H1 (cell line): ENCODE results near the gene METRNL. TPM values are rescaled to one million over a fixed set of nuclear protein-coding genes. Genes with fewer than 3 reads are reported as not detected.

Experiments
- CTCF ChIA-PET: fragments of 300-600 bp; sonication (Branson Sonifier 250); formaldehyde crosslinking; loops from one replicate; lab custom pipeline; 2021; ENCODE audit not compliant: partially characterized antibody; lab: Charles Lee
- POLR2A ChIA-PET: fragments of 300-600 bp; sonication (Branson Sonifier 250); formaldehyde crosslinking; loops from one replicate; lab custom pipeline; 2021; ENCODE audit warnings: inconsistent platforms; ENCODE audit not compliant: partially characterized antibody; lab: Charles Lee
- DNase-seq, 2 experiments: peaks; one replicate each; pipeline versions ENCODE4 v3.0.0 to v3.0.0-alpha.2; 2010 to 2022; ENCODE audit warnings: low spot score in 2 of 2, low read depth in 1 of 2, mixed read lengths in 1 of 2
- FAIRE-seq: peaks from 2 replicates; lab custom pipeline; 2011; peaks lifted over from hg19 to GRCh38; lab: Jason Lieb, UNC
- H2AFZ ChIP-seq: 2 replicates; pipeline ENCODE4 v1.8.1; 2012; ENCODE audit warnings: low read length, inconsistent platforms
- H2AK5ac ChIP-seq: 2 replicates; pipeline ENCODE4 v1.6.1; 2013; ENCODE audit warnings: low read depth, low read length
- H2BK120ac ChIP-seq: replicated peaks from 2 replicates; pipeline ENCODE3; 2013; ENCODE audit warnings: low read depth, low read length, inconsistent platforms
- H2BK12ac ChIP-seq: 2 replicates; pipeline ENCODE4 v1.6.1; 2013; ENCODE audit warnings: low read depth, low read length
- H2BK15ac ChIP-seq: 2 replicates; pipeline ENCODE4 v1.6.1; 2013; ENCODE audit warnings: low read length
- H2BK20ac ChIP-seq: 2 replicates; pipeline ENCODE4 v1.6.1; 2013; ENCODE audit warnings: low read length
- H2BK5ac ChIP-seq: 2 replicates; pipeline ENCODE4 v1.6.1; 2013; ENCODE audit warnings: low read depth, low read length
- H3K14ac ChIP-seq: 2 replicates; pipeline ENCODE4 v1.6.1; 2013; ENCODE audit warnings: inconsistent platforms; ENCODE audit not compliant: insufficient read length
- H3K18ac ChIP-seq: 2 replicates; pipeline ENCODE4 v1.6.1; 2013; ENCODE audit warnings: low read length; ENCODE audit errors: extremely low read depth
- H3K23ac ChIP-seq: 2 replicates; pipeline ENCODE4 v1.6.1; 2013; ENCODE audit warnings: inconsistent platforms; ENCODE audit not compliant: insufficient read length
- H3K23me2 ChIP-seq: 2 replicates; pipeline ENCODE4 v1.6.1; 2013; ENCODE audit warnings: low read depth, low read length
- H3K27ac ChIP-seq: 2 replicates; pipeline ENCODE4 v1.6.1; 2011; ENCODE audit warnings: low read depth, low read length, inconsistent platforms
- H3K27me3 ChIP-seq, 4 experiments: replicated peaks in 1 of 4; 1 replicate in 1 of 4; 2 replicates in 3 of 4; pipeline versions ENCODE4 v1.6.1 to v1.8.1; 2011 to 2013; ENCODE audit warnings: low read length in 3 of 4, mild to moderate bottlenecking in 3 of 4, inconsistent platforms in 2 of 4, mixed read lengths in 2 of 4, moderate library complexity in 1 of 4; ENCODE audit not compliant: control insufficient read depth in 3 of 4, insufficient read depth in 3 of 4; ENCODE audit errors: extremely low read depth in 1 of 4
- H3K36me3 ChIP-seq, 4 experiments: 2 replicates each; pipeline versions ENCODE4 v1.6.1 to v1.8.1; 2011 to 2013; ENCODE audit warnings: mild to moderate bottlenecking in 4 of 4, low read length in 3 of 4, moderate library complexity in 2 of 4, control low read depth in 1 of 4, inconsistent platforms in 1 of 4; ENCODE audit not compliant: insufficient read depth in 4 of 4, control insufficient read depth in 2 of 4
- H3K4ac ChIP-seq: replicated peaks from 2 replicates; pipeline ENCODE3; 2013; ENCODE audit warnings: low read length, low read depth, mixed read lengths, inconsistent platforms; ENCODE audit not compliant: insufficient read length
- H3K4me1 ChIP-seq, 4 experiments: replicated peaks in 1 of 4; 1 replicate in 1 of 4; 2 replicates in 3 of 4; pipeline versions ENCODE4 v1.6.1 to v1.8.1; 2011 to 2013; ENCODE audit warnings: low read length in 3 of 4, inconsistent platforms in 2 of 4, mixed read lengths in 1 of 4; ENCODE audit not compliant: insufficient read depth in 4 of 4, control insufficient read depth in 3 of 4
- H3K4me2 ChIP-seq, 2 experiments: 2 replicates each; pipeline versions ENCODE4 v1.6.1 to v1.8.1; 2011 to 2013; ENCODE audit warnings: low read depth in 2 of 2, low read length in 2 of 2, control low read depth in 1 of 2, inconsistent platforms in 1 of 2, mild to moderate bottlenecking in 1 of 2; ENCODE audit not compliant: insufficient read depth in 1 of 2
- H3K4me3 ChIP-seq, 4 experiments: fragments of 200-600, 300-600 bp in 1 of 4; sonication (generic), shearing (Covaris generic), sonication (Bioruptor Twin) in 1 of 4; 2 replicates each; pipeline versions ENCODE4 v1.5.1 to v1.8.1; 2011 to 2016; ENCODE audit warnings: low read length in 4 of 4, low read depth in 3 of 4, control low read depth in 2 of 4, inconsistent platforms in 2 of 4, mild to moderate bottlenecking in 2 of 4, mixed read lengths in 1 of 4, moderate library complexity in 1 of 4; ENCODE audit not compliant: insufficient read depth in 2 of 4; ENCODE audit errors: extremely low read depth in 1 of 4
- H3K56ac ChIP-seq: replicated peaks from 2 replicates; pipeline ENCODE3; 2013; ENCODE audit warnings: low read depth, mild to moderate bottlenecking, mixed read lengths, low read length, inconsistent platforms; ENCODE audit not compliant: insufficient read length
- H3K79me1 ChIP-seq: 2 replicates; pipeline ENCODE4 v1.6.1; 2013; ENCODE audit warnings: low read depth, low read length, control low read depth
- H3K79me2 ChIP-seq, 2 experiments: 2 replicates each; pipeline versions ENCODE4 v1.6.1 to v1.8.1; 2012 to 2013; ENCODE audit warnings: low read length in 2 of 2, mild to moderate bottlenecking in 2 of 2, inconsistent platforms in 1 of 2; ENCODE audit not compliant: insufficient read depth in 2 of 2, control insufficient read depth in 1 of 2
- H3K9ac ChIP-seq, 4 experiments: replicated peaks in 1 of 4; 1 replicate in 1 of 4; 2 replicates in 3 of 4; pipeline versions ENCODE4 v1.6.1 to v1.8.1; 2011 to 2013; ENCODE audit warnings: low read depth in 3 of 4, low read length in 3 of 4, control low read depth in 2 of 4, mild to moderate bottlenecking in 2 of 4, moderate library complexity in 2 of 4, inconsistent platforms in 1 of 4; ENCODE audit errors: extremely low read depth in 1 of 4
- H3K9me3 ChIP-seq, 2 experiments: 2 replicates each; pipeline versions ENCODE4 v1.6.1 to v1.8.1; 2012 to 2013; ENCODE audit warnings: mild to moderate bottlenecking in 2 of 2, moderate library complexity in 2 of 2, control low read depth in 1 of 2, inconsistent platforms in 1 of 2, low read depth in 1 of 2, low read length in 1 of 2, mixed read lengths in 1 of 2; ENCODE audit not compliant: insufficient read depth in 2 of 2
- H4K20me1 ChIP-seq, 2 experiments: replicated peaks in 1 of 2; 2 replicates each; pipeline versions ENCODE3 to v1.8.1; 2011 to 2013; ENCODE audit warnings: inconsistent platforms in 2 of 2, low read length in 2 of 2, mild to moderate bottlenecking in 1 of 2; ENCODE audit not compliant: insufficient read depth in 2 of 2, control insufficient read depth in 1 of 2
- H4K5ac ChIP-seq: 2 replicates; pipeline ENCODE4 v1.6.1; 2013; ENCODE audit warnings: low read length, low read depth, mixed read lengths, inconsistent platforms; ENCODE audit not compliant: insufficient read length
- H4K8ac ChIP-seq: 2 replicates; pipeline ENCODE4 v1.8.0; 2013; ENCODE audit warnings: mild to moderate bottlenecking, moderate library complexity, low read length, inconsistent platforms; ENCODE audit not compliant: insufficient read depth; ENCODE audit errors: extremely low read depth
- H4K91ac ChIP-seq: replicated peaks from 2 replicates; pipeline ENCODE3; 2013; ENCODE audit warnings: low read length, mixed read lengths, inconsistent platforms; ENCODE audit not compliant: insufficient read length
- EZH2 ChIP-seq: fragments of 200-600 bp; sonication (generic); IDR thresholded peaks from 2 replicates; pipeline ENCODE4 v1.7.1; 2012; ENCODE audit warnings: low read depth, mild to moderate bottlenecking, moderate library complexity, low read length, inconsistent platforms; ENCODE audit not compliant: severe bottlenecking
- HDAC2 ChIP-seq, 2 experiments: fragments of 300-600 bp in 1 of 2; sonication (generic) in 1 of 2; IDR thresholded peaks; 2 replicates each; pipeline ENCODE4 v1.6.1; 2011 to 2012; ENCODE audit warnings: low read depth in 2 of 2, low read length in 2 of 2, mild to moderate bottlenecking in 2 of 2, moderate library complexity in 2 of 2, borderline replicate concordance in 1 of 2, inconsistent platforms in 1 of 2
- HDAC6 ChIP-seq: IDR thresholded peaks from one replicate; pipeline ENCODE4 v1.7.1; 2012; ENCODE audit warnings: low read depth, mild to moderate bottlenecking, inconsistent platforms, low read length, moderate library complexity
- MAFK ChIP-seq: IDR thresholded peaks from 2 replicates; pipeline ENCODE4 v1.6.1; 2012; ENCODE audit warnings: low read depth, mild to moderate bottlenecking, improper control_type of control experiment, low read length
- NANOG ChIP-seq: IDR thresholded peaks from 2 replicates; pipeline ENCODE4 v1.6.1; 2011; ENCODE audit warnings: low read length, low read depth, mild to moderate bottlenecking, inconsistent platforms; ENCODE audit not compliant: insufficient read depth, poor library complexity, severe bottlenecking
- SP1 ChIP-seq: IDR thresholded peaks from 2 replicates; pipeline ENCODE4 v1.6.1; 2011; ENCODE audit warnings: low read depth, low read length
- WGBS, 2 experiments: shearing (Covaris generic) in 1 of 2; methylation state at CpG; one replicate each; pipeline versions ENCODE4 v1.1.6 to v1.1.7; 2013 to 2015; ENCODE audit warnings: low lambda C conversion rate in 2 of 2, mixed read lengths in 2 of 2, inconsistent platforms in 1 of 2, low coverage in 1 of 2, missing lambda C conversion rate in 1 of 2; ENCODE audit not compliant: insufficient replicate concordance in 2 of 2, insufficient coverage in 1 of 2, insufficient read length in 1 of 2; ENCODE audit errors: extremely low coverage in 1 of 2, missing lambda C conversion rate in 1 of 2; 5-methylcytosine and 5-hydroxymethylcytosine counted together
- polyA plus RNA-seq, 7 experiments: library from polyadenylated mRNA; depleted of rRNA in 3 of 7; stranded (reverse) in 5 of 7; unstranded in 2 of 7; fragments of >200 nt in 5 of 7; fragments of 200-250 nt in 2 of 7; gene quantifications; 1 replicate in 5 of 7; 2 replicates in 1 of 7; 4 replicates in 1 of 7; pipeline versions ENCODE4 v1.2.1 to v1.2.3, GENCODE V29; 2011 to 2013; ENCODE audit warnings: missing spikeins in 2 of 7, mixed read lengths in 2 of 7
- total RNA-seq: library from RNA; stranded (reverse); fragmentation: NEBNext Ultra II Directional; extraction: Animal tissue kit (Norgen Biotek cat#: 25700); gene quantifications from 2 replicates; pipeline ENCODE4 v1.2.1, GENCODE V29; 2021
- TF ChIP-seq, protein P1 (sequence below): IDR thresholded peaks from 2 replicates; pipeline ENCODE4 v1.6.1; 2012; ENCODE audit warnings: inconsistent platforms
- TF ChIP-seq, protein P2 (sequence below): IDR thresholded peaks from 2 replicates; pipeline ENCODE4 v1.6.1; 2011; ENCODE audit warnings: low read depth, mild to moderate bottlenecking, low read length; ENCODE audit not compliant: insufficient read depth

The METRNL gene
- total and polyA plus RNA-seq, 2 of the 8 experiments (the other 6 are each of a cell fraction or from before 2014, with no cell fraction given): 13.9 to 14.2 TPM

DNA sequence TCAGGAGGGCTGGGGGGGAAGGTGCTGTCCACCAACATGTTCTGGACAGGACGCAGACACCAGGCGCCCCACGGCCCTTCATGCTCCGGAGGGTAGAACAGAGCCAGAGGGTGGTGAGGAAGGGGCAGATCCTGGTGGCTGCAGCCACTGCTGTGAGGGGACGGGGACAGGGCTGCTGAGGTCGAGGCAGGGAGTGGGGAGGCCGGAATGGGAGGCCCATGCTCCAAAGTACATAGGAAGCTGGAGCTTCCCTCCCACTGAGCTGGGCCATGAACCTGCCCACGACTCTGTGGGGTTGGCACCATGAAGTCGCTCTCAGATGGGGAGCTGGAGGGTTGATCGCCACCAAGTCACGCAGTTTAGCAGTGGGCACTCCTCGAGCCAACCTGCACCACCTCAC lies 8.0 kb upstream of the METRNL start:
- FAIRE-seq (no peak), DNase-seq (no peak)
- no peak overlapping the region for H2AFZ ChIP-seq
- H4K5ac ChIP-seq: no peak overlapping the region
- H2BK15ac ChIP-seq: no peak overlapping the region
- TF ChIP-seq, protein P1, sequence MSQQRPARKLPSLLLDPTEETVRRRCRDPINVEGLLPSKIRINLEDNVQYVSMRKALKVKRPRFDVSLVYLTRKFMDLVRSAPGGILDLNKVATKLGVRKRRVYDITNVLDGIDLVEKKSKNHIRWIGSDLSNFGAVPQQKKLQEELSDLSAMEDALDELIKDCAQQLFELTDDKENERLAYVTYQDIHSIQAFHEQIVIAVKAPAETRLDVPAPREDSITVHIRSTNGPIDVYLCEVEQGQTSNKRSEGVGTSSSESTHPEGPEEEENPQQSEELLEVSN: no peak
- TF ChIP-seq HDAC6 (no peak), NANOG (no peak), SP1 (no peak), MAFK (no peak), HDAC2 (IDR thresholded peaks at IDR 0.05; ENCODE audit: borderline replicate concordance in 1 of 2, low read depth in 2 of 2, low read length in 2 of 2) (no peak), EZH2 (no peak)
- TF ChIP-seq, protein P2, sequence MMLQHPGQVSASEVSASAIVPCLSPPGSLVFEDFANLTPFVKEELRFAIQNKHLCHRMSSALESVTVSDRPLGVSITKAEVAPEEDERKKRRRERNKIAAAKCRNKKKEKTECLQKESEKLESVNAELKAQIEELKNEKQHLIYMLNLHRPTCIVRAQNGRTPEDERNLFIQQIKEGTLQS: no peak
- 0 out of 7 replicates have a peak, but pooled peaks cover 0 to 3% (median 0%) of the 10 kb centered on the region in 4 experiments for H3K27me3 ChIP-seq
- no peak overlapping the region for H3K27ac ChIP-seq
- H4K91ac ChIP-seq: no peak overlapping the region
- no peak overlapping the region for H3K4me3 ChIP-seq
- CTCF ChIA-PET: interaction anchor here (0.6 to 1.0 kb wide), 3 partner anchors 14 to 219 kb away, joined by 3 read pairs; no protein-coding TSS in a partner anchor
- H2BK5ac ChIP-seq: no peak overlapping the region
- peaks cover 0 to 2% of the 10 kb centered on the region in 2 experiments for H4K20me1 ChIP-seq
- no peak overlapping the region for H3K56ac ChIP-seq
- no peak overlapping the region for H3K4ac ChIP-seq
- H3K36me3 ChIP-seq: no peaks in the 10 kb centered on the region
- no peak overlapping the region for H2BK20ac ChIP-seq
- H3K79me1 ChIP-seq: no peaks in the 10 kb centered on the region
- no peaks in the 10 kb centered on the region for H3K79me2 ChIP-seq
- no peak overlapping the region for H3K18ac ChIP-seq
- H3K23me2 ChIP-seq: no peaks in the 10 kb centered on the region; the same call in 1 of the 2 replicates
- no peak overlapping the region for H3K14ac ChIP-seq
- 81% methylated on average over 11 of the region's 12 CpGs; no CpG with 5 or more reads in 1 of the 2 experiments for WGBS, 2 experiments
- H4K8ac ChIP-seq: no peak overlapping the region
- no peak overlapping the region for H2BK12ac ChIP-seq
- POLR2A ChIA-PET: no interaction called here
- H2BK120ac ChIP-seq: no peak overlapping the region
- no peak overlapping the region for H2AK5ac ChIP-seq
- no peak overlapping the region for H3K4me2 ChIP-seq
- no peaks in the 10 kb centered on the region for H3K4me1 ChIP-seq
- H3K23ac ChIP-seq: no peak overlapping the region
- H3K9me3 ChIP-seq: no peaks in the 10 kb centered on the region
- no peak overlapping the region for H3K9ac ChIP-seq
